Fibroblast of skin of right quadriceps (primary cell): ENCODE measurements around the gene ASIC3.
A peak's percentile ranks its signal among the peaks of the same experiment; 100 is the strongest.

Source experiments
- DNase-seq: peaks from one replicate; pipeline ENCODE4 v3.0.0-alpha.2; 2013

Gene ASIC3

GRCh38 chr7:151075978-151076426, 27.7 kb downstream of the ASIC3 start:
- no peak for DNase-seq

GRCh38 chr7:151076863-151077704, 28.8 kb downstream of the ASIC3 start:
- no peak for DNase-seq

- DNase-seq = no peak
Observed at GRCh38 chr7:151077705-151078232, 29.4 kb downstream of the ASIC3 start.

- DNase-seq = peak; percentile 62
Observed at GRCh38 chr7:151078233-151079040, 30.1 kb downstream of the ASIC3 start.

GRCh38 chr7:151079199-151079910, 31.0 kb downstream of the ASIC3 start:
- DNase-seq = no peak

GRCh38 chr7:151080067-151080521, 31.8 kb downstream of the ASIC3 start:
- no peak for DNase-seq

- peak; percentile 90 for DNase-seq
Observed at GRCh38 chr7:151080522-151081169, 32.3 kb downstream of the ASIC3 start, which contains the start of gene FASTK. TSS of gene FASTK (minus strand) at chr7:151080809. CDS start at chr7:151080766, 43 bp downstream.

GRCh38 chr7:151081170-151082101, 33.1 kb downstream of the ASIC3 start:
- no peak for DNase-seq

GRCh38 chr7:151082141-151083070, 34.1 kb downstream of the ASIC3 start:
- no peak for DNase-seq

- DNase-seq = no peak
Observed at GRCh38 chr7:151083071-151083823, 34.9 kb downstream of the ASIC3 start, which contains the start of gene TMUB1. TSS of gene TMUB1 (minus strand) at chr7:151083493. CDS start at chr7:151082563, 930 bp downstream.

GRCh38 chr7:151083824-151084160, 35.5 kb downstream of the ASIC3 start:
- no peak for DNase-seq

- DNase-seq = no peak
Observed at GRCh38 chr7:151085329-151085690, 37.0 kb downstream of the ASIC3 start.

- peak; percentile 74 for DNase-seq
Observed at GRCh38 chr7:151085691-151086620, 37.6 kb downstream of the ASIC3 start, which contains the start of gene AGAP3. TSS of gene AGAP3 (plus strand) at chr7:151086475. CDS start at chr7:151086742, 267 bp downstream.

GRCh38 chr7:151086802-151087244, 38.5 kb downstream of the ASIC3 start:
- no peak for DNase-seq

GRCh38 chr7:151087245-151088018, 39.1 kb downstream of the ASIC3 start:
- DNase-seq = no peak

- DNase-seq = peak; percentile 44
Observed at GRCh38 chr7:151088019-151088855, 39.9 kb downstream of the ASIC3 start.
